HUES64 (cell line): ENCODE results near the gene NUDC.
A peak's percentile ranks its signal among the peaks of the same experiment; 100 is the strongest.
"Not testable (repeated sequence)": the region's sequence is repeated elsewhere in the genome, so short reads cannot be mapped to it uniquely, and the experiment has no call there.

Experiments used
- H3K27ac ChIP-seq: 2 replicates; pipeline ENCODE4 v1.7.0; 2013; ENCODE audit warnings: low read depth, low read length, inconsistent platforms
- H3K27me3 ChIP-seq: 2 replicates; pipeline ENCODE4 v1.6.1; 2013; ENCODE audit warnings: mild to moderate bottlenecking, low read length; ENCODE audit not compliant: insufficient read depth
- H3K36me3 ChIP-seq: 2 replicates; pipeline ENCODE4 v1.6.1; 2013; ENCODE audit warnings: mild to moderate bottlenecking, low read length; ENCODE audit not compliant: insufficient read depth
- H3K4me1 ChIP-seq: 2 replicates; pipeline ENCODE4 v1.6.1; 2013; ENCODE audit warnings: mild to moderate bottlenecking, low read length, moderate library complexity; ENCODE audit not compliant: insufficient read depth
- H3K4me3 ChIP-seq: 2 replicates; pipeline ENCODE4 v1.5.1; 2013; ENCODE audit warnings: mild to moderate bottlenecking, low read length, moderate library complexity
- H3K9ac ChIP-seq: 2 replicates; pipeline ENCODE4 v1.6.1; 2013; ENCODE audit warnings: mild to moderate bottlenecking, low read depth, low read length
- H3K9me3 ChIP-seq: 2 replicates; pipeline ENCODE4 v1.6.1; 2013; ENCODE audit warnings: low read depth, low read length; ENCODE audit not compliant: insufficient read depth
- WGBS: fragments of 150-250, 120-280 bp; methylation state at CpG from one replicate; pipeline ENCODE4 v1.1.7; 2013; ENCODE audit warnings: missing lambda C conversion rate; 5-methylcytosine and 5-hydroxymethylcytosine counted together

The NUDC gene

DNA sequence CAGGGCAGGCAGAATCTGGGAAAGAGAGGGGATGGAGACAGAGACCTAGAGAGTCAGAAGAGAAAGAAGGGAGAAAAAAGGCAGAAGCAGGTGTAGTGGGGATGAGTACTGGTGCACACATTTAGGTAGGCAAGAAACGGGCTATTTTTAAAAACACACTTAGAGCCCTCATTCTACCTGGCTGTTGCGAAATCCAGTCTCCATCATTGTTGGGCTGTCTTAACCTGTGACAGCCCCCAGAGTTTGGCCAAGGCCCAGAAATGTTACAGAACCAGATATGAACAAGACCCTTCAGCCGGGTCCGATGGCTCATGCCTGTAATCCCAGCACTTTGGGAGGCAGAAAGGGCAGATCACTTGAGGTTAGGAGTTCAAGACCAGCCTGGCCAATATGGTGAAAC, 51.3 kb downstream of the NUDC start:
- no peaks in the 10 kb centered on the region for H3K9me3 ChIP-seq
- 94% methylated on average over 4 of the region's 4 CpGs for WGBS
- H3K36me3 ChIP-seq = no peaks in the 10 kb centered on the region
- no peak overlapping the region for H3K4me3 ChIP-seq
- no peaks in the 10 kb centered on the region for H3K27me3 ChIP-seq
- no peak overlapping the region for H3K27ac ChIP-seq
- peaks cover 7% of the 10 kb centered on the region; the same call in 1 of the 2 replicates for H3K4me1 ChIP-seq
- no peak overlapping the region for H3K9ac ChIP-seq

DNA sequence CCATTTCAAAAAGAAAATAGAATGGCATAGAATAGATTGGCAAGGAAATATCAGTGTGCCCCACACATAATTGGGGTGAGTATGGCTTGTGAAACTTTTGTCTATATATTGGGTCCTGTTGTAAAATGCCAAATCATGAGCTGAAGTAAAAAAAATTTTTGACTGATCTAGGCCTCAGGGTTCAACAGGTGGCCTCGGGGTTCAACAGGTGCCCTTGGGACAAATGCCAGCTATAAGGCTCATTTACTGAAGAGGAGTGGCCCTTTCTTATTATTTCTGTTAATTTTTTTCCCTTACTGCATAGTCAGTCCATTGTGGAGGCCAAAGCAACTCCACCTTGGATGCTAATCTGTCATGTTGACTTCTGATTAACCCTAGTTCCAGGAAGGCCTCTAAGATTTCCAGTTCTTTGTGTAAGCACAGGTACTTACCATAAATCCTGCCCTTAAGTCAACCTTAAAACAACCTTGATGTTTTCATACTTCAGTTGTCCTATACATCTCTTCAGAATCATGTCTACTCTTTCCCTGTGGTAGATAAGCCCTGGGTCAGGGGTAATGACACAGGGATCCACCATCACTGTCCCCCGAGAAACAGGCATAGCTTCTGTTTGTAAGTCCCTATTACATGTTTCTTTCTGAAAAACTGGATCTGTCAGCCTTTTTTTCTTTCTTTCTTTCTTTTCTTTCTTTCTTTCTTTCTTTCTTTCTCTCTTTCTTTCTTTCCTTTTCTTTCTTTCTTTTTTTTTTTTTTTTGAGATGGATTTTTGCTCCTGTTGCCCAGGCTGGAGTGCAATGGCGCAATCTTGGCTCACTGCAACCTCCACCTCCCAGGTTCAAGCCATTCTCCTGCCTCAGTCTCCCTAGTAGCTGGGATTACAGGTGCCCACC, 55.3 kb downstream of the NUDC start:
- Histone ChIP-seq H3K4me1 (peaks cover 7% of the 10 kb centered on the region; the same call in 1 of the 2 replicates), H3K9me3 (no peaks in the 10 kb centered on the region), H3K27me3 (no peaks in the 10 kb centered on the region), H3K27ac (no peak overlapping the region), H3K9ac (no peak overlapping the region), H3K36me3 (no peaks in the 10 kb centered on the region), H3K4me3 (no peak overlapping the region)
- WGBS = 91% methylated on average over 3 of the region's 3 CpGs

DNA sequence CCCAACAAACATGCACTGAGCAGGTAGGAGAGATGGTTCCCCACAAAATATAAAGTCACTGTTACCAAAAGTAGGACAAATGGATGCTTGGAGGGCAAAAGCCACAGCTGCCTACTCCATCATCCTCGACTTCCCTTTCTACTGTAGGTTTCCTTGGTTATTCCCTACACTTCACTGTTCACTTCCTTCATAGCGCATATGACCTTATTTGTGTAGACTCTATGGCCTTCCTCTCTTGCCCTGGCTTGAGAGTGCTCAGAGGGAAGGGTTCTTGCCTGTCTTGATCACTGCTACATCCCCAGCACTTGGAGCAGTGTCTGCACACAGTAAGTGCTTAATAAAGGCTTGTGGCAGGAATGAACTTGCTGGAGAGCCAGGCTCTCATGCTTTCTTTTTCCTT, 57.4 kb downstream of the NUDC start:
- H3K27ac ChIP-seq = no peak overlapping the region
- no peak overlapping the region for H3K4me3 ChIP-seq
- WGBS = 95% methylated on average over 2 of the region's 2 CpGs
- H3K4me1 ChIP-seq = no peaks in the 10 kb centered on the region
- H3K9ac ChIP-seq = no peak overlapping the region
- no peaks in the 10 kb centered on the region for H3K27me3 ChIP-seq
- H3K9me3 ChIP-seq = no peaks in the 10 kb centered on the region
- no peaks in the 10 kb centered on the region for H3K36me3 ChIP-seq

DNA sequence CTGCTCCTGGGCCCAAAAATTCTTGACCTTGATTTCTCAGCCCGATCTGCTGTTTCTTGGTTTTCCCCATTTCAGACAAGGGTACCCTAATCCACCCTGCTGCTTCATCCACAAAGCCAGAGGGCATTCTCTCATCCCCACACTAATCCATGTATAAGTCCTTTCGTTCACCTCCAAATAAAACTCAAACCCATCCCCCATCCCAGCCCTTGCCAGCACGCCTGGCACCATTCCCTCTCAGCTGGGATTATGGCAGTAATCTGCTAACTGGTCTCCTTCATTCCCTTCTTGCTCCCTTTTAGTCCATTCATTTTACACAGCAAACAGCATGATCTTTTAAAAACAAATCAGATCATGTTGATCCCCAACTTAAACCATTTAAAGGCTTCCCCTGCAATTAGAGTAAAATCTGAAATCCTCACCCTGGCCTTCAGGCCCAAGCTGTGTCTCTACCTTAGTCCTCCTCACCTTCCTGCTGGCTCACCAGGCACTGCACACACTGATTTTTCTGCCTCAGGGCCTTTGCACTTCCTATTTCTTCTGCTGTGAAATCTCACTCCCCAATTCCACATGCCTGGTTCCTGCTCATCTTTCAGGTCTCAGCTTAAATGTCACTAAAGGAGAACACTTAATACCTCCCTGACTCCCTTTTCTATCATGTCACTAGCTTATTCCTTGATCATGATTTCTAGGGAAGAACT, 59.8 kb downstream of the NUDC start:
- no peak overlapping the region for H3K4me3 ChIP-seq
- H3K4me1 ChIP-seq = no peaks in the 10 kb centered on the region
- H3K9ac ChIP-seq = no peak overlapping the region
- no peaks in the 10 kb centered on the region for H3K9me3 ChIP-seq
- WGBS = 87% methylated on average over 3 of the region's 3 CpGs
- H3K27ac ChIP-seq = no peak overlapping the region
- H3K36me3 ChIP-seq = no peaks in the 10 kb centered on the region
- H3K27me3 ChIP-seq = no peaks in the 10 kb centered on the region

DNA sequence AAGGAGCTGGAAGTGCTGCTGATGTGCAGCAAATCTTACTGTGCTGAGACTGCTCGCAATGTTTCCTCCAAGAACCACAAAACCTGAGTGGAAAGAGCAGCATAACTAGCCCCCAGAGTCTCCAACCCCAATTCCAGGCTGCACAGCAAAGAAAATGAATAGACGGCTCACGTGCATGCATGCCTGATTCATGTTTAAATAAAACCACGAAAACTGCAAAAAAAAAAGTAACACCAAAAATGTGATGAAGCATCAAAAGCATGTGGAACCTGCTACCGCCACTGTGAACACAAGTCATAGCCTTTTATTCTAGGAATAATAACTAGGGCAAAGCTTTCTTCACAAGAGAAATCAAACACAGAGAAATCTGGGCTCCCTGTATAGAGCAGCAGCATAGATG, 62.3 kb downstream of the NUDC start:
- no peaks in the 10 kb centered on the region for H3K27me3 ChIP-seq
- 96% methylated on average over 5 of the region's 5 CpGs for WGBS
- no peaks in the 10 kb centered on the region for H3K36me3 ChIP-seq
- no peaks in the 10 kb centered on the region for H3K4me1 ChIP-seq
- no peak overlapping the region for H3K4me3 ChIP-seq
- H3K9ac ChIP-seq = no peak overlapping the region
- H3K27ac ChIP-seq = no peak overlapping the region
- no peaks in the 10 kb centered on the region for H3K9me3 ChIP-seq

DNA sequence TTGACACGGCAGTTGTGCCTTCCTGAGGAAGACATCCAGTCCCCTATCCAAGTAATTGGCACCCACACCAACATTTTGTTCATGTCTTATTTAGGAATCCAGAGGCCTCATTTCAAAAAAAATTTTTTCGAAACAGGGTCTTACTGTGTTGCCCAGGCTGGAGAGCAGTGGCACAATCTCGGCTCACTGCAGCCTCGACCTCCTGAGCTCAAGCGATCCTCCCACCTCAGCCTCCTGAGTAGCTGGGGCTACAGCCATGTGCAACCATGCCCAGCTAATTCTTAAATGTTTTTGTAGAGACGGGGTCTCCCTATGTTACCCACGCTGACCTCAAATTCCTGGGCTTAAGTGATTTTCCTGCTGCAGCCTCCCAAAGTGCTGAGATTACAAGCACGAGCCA, 62.7 kb downstream of the NUDC start:
- H3K9ac ChIP-seq = no peak overlapping the region
- no peaks in the 10 kb centered on the region for H3K36me3 ChIP-seq
- H3K9me3 ChIP-seq = no peaks in the 10 kb centered on the region
- WGBS = 93% methylated on average over 8 of the region's 8 CpGs
- H3K4me1 ChIP-seq = no peaks in the 10 kb centered on the region
- H3K27me3 ChIP-seq = no peaks in the 10 kb centered on the region
- no peak overlapping the region for H3K27ac ChIP-seq
- H3K4me3 ChIP-seq = no peak overlapping the region

DNA sequence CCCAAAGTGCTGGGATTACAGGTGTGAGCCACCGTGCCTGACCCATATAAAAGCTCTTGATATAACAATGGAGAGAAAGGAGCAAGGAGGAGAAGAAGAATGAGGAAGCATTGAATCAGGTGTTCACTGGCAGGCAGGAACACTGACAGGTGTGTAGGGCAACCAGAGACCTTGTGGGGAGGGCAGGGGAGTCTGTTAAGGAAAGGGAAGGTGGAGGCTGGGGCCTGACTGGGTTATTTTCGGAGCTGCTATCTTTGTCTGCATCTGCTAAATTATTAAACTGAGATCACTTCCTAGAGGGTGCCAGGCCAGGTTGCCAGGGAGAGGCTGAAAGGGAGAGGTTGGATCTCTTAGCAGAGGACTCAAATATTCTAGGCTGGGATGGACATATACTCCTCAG, 65.1 kb downstream of the NUDC start:
- no peak overlapping the region for H3K27ac ChIP-seq
- peaks cover 8% of the 10 kb centered on the region for H3K4me1 ChIP-seq
- peaks cover 10% of the 10 kb centered on the region; the same call in 1 of the 2 replicates for H3K27me3 ChIP-seq
- no peaks in the 10 kb centered on the region for H3K36me3 ChIP-seq
- 90% methylated on average over 2 of the region's 2 CpGs for WGBS
- no peak overlapping the region for H3K4me3 ChIP-seq
- no peaks in the 10 kb centered on the region for H3K9me3 ChIP-seq
- no peak overlapping the region for H3K9ac ChIP-seq

DNA sequence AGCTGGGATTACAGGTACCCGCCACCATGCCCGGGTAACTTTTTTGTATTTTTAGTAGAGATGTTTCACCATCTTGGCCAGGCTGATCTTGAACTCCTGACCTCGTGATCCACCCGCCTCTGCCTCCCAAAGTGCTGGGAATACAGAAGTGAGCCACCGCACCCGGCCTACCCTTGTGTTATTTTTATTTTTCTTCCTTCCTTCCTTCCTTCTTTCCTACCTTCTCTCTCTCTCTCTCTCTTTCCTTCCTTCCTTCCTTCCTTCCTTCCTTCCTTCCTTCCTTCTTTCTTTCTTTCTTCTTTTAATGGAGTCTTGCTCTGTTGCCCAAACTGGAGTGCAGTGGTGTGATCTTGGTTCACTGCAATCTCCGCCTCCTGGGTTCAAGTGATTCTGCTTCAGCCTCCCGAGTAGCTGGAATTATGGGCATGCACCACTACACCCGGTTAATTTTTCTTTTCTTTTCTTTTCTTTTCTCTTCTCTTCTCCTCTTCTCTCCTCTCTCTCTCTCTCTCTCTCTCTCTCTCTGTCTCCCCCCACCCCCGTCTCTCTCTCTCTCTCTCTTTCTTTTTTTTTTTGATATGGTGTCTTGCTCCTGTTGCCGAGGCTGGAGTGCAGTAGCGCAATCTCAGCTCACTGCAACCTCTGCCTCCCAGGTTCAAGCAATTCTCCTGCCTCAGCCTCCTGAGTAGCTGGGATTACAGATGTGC, 68.0 kb downstream of the NUDC start:
- H3K36me3 ChIP-seq, H3K4me1 ChIP-seq, H3K9me3 ChIP-seq, H3K4me3 ChIP-seq, H3K9ac ChIP-seq, H3K27ac ChIP-seq: not testable (repeated sequence)
- peaks cover 25% of the 10 kb centered on the region; the same call in 1 of the 2 replicates for H3K27me3 ChIP-seq
- 88% methylated on average over 12 of the region's 12 CpGs for WGBS

DNA sequence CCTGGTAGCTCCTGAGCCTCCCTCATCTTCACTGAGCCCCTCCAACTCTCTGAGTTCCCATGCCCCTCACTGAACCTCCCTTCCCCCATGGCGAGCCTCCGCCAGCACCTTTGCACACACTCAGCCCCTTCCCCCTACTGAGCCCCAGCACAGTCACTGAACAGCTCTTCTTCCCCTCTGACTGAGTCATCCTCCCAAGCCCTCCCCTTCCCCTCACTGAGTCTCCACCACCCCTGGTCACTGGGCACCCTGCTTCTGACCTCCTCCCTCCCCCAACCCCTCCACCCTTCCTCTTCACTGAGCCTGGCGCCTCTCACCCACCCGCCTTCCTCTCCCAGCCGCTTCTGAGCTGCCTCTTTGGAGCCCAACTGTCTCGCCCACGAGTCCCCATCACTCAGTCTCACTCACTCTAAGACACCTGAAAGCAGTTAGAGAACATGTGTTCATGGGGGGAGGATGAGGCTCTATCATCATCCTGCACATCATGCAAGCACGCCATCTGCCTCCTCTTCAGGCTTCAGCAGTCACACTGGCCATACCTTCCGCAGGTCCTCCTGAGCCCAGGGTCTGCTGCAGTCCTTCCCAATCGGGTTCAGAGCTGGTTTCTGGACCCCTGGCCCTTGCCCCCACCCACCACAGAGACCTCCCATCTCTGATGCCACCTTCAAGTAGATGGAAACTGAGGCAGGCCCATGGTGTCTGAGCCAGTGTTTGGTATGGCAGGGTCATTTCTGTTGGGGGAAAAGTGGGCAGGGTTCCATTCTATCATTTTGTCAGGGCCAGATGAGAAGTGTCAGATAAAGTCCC, 70.0 kb downstream of the NUDC start:
- Histone ChIP-seq H3K9me3 (no peaks in the 10 kb centered on the region), H3K36me3 (peaks cover 6% of the 10 kb centered on the region), H3K27ac (no peak overlapping the region; the same call in 1 of the 2 replicates), H3K4me1 (peaks cover 22% of the 10 kb centered on the region), H3K9ac (no peak overlapping the region), H3K27me3 (peaks cover 34% of the 10 kb centered on the region; the same call in 1 of the 2 replicates), H3K4me3 (no peak overlapping the region)
- 67% methylated on average over 10 of the region's 10 CpGs for WGBS

DNA sequence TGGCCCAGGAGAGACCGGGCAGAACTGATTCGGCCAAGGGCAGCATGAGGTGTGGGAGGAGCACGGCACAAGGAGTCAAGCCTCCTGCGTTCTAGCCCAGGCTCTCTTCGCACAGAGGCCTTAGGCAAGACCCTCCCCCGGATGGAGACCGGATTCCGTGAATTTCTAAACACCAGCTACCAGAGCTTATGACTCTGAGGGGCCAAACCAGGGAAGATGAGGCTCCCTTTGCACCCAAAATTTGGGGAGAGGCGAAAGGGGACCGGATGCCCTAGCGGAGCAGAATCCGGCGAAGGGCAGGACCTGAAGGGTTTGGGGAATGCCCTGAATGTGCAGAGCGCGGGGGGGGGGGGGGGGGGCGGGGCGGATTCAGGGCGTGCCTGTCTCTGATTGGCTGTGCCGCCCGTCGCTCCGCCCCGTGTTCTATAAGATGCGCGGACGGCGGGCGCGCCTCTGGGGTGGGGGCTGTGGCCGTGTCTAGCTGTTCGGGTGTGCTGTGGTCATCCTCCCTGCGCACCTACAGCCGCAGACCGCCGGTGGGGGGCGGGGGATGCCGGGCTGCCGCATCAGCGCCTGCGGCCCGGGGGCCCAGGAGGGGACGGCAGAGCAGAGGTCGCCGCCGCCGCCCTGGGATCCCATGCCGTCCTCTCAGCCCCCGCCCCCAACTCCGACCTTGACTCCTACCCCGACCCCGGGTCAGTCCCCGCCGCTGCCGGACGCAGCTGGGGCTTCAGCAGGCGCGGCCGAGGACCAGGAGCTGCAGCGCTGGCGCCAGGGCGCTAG, 71.9 kb downstream of the NUDC start, which contains the start of gene TRNP1:
Gene TRNP1 (plus strand): TSS at position 456 of the 783 bp plus-strand sequence. CDS start 95 bp downstream, at position 551.
- no peaks in the 10 kb centered on the region for H3K9me3 ChIP-seq
- H3K27me3 ChIP-seq = peaks cover 34% of the 10 kb centered on the region; the same call in 1 of the 2 replicates
- peak within 1 kb of the TSS; percentile 75 for H3K9ac ChIP-seq
- H3K4me3 ChIP-seq = peak within 1 kb of the TSS; percentile 81
- peak within 1 kb of the TSS; percentile 14; the same call in 1 of the 2 replicates for H3K27ac ChIP-seq
- H3K36me3 ChIP-seq = peaks cover 9% of the 10 kb centered on the region
- H3K4me1 ChIP-seq = peaks cover 29% of the 10 kb centered on the region
- WGBS = 1% methylated on average over 56 of the region's 61 CpGs
